Endothelial cell of umbilical vein (primary cell): ENCODE data around the gene HFE. TPM values are rescaled to one million over a fixed set of nuclear protein-coding genes. Genes with fewer than 3 reads are reported as not detected.

Experiments
- BruUV-seq: library from RNA; stranded (reverse); fragments of 400-500 nt; replicated peaks from 2 replicates; lab custom pipeline; 2021; lab: Mats Ljungman, UMichigan
- CTCF ChIA-PET: fragments of 300-600, 350-600 bp; sonication (Branson Sonifier 250); formaldehyde crosslinking; loops from one replicate; lab custom pipeline; 2021; ENCODE audit warnings: antibody characterized with exemption, inconsistent platforms; lab: Charles Lee
- POLR2A ChIA-PET: fragments of 300-600, 350-600 bp; sonication (Branson Sonifier 250); formaldehyde crosslinking; loops from one replicate; lab custom pipeline; 2021; ENCODE audit warnings: antibody characterized with exemption, inconsistent platforms; lab: Charles Lee
- DNase-seq: peaks from one replicate; pipeline ENCODE4 v3.0.0-alpha.2; 2011; ENCODE audit warnings: low read depth, low spot score
- FAIRE-seq: peaks from 2 replicates; lab custom pipeline; 2011; peaks lifted over from hg19 to GRCh38; lab: Jason Lieb, UNC
- H2AFZ ChIP-seq: 2 replicates; pipeline ENCODE4 v1.6.0; 2012; ENCODE audit warnings: low read depth, low read length, control low read depth, inconsistent platforms
- H3K27ac ChIP-seq: 2 replicates; pipeline ENCODE4 v1.5.1; 2011; ENCODE audit warnings: low read depth, mild to moderate bottlenecking, control low read depth, low read length, moderate library complexity; ENCODE audit not compliant: insufficient read depth
- H3K27me3 ChIP-seq, 2 experiments: 2 replicates each; pipeline versions ENCODE4 v1.6.0 to v1.6.1; 2011; ENCODE audit warnings: low read length in 2 of 2, mixed read lengths in 1 of 2; ENCODE audit not compliant: control insufficient read depth in 2 of 2, insufficient read depth in 2 of 2
- H3K36me3 ChIP-seq, 2 experiments: 2 replicates in 1 of 2; 3 replicates in 1 of 2; pipeline ENCODE4 v1.5.1; 2011; ENCODE audit warnings: low read length in 2 of 2, mild to moderate bottlenecking in 1 of 2, moderate library complexity in 1 of 2; ENCODE audit not compliant: control insufficient read depth in 2 of 2, insufficient read depth in 2 of 2; ENCODE audit errors: extremely low read depth in 1 of 2
- H3K4me1 ChIP-seq: 3 replicates; pipeline ENCODE4 v1.5.1; 2011; ENCODE audit warnings: mild to moderate bottlenecking, low read length; ENCODE audit not compliant: control insufficient read depth, insufficient read depth; ENCODE audit errors: extremely low read depth
- H3K4me2 ChIP-seq: 2 replicates; pipeline ENCODE4 v1.6.1; 2011; ENCODE audit warnings: low read length, control low read depth, mixed read lengths; ENCODE audit not compliant: insufficient read depth
- H3K4me3 ChIP-seq, 3 experiments: fragments of 200-600 bp in 1 of 3; sonication (generic), shearing (Covaris generic) in 1 of 3; replicated peaks in 1 of 3; 2 replicates each; pipeline ENCODE4 v1.5.1; 2011 to 2016; ENCODE audit warnings: control low read depth in 3 of 3, low read length in 3 of 3, mild to moderate bottlenecking in 2 of 3, inconsistent platforms in 1 of 3, low read depth in 1 of 3, moderate library complexity in 1 of 3; ENCODE audit not compliant: insufficient read depth in 1 of 3
- H3K79me2 ChIP-seq: 2 replicates; pipeline ENCODE4 v1.6.0; 2012; ENCODE audit warnings: low read length, inconsistent platforms; ENCODE audit not compliant: control insufficient read depth, insufficient read depth
- H3K9ac ChIP-seq: replicated peaks from 2 replicates; pipeline ENCODE3; 2011; ENCODE audit warnings: low read length, control low read depth; ENCODE audit not compliant: insufficient read depth; ENCODE audit errors: extremely low read depth
- H3K9me1 ChIP-seq: replicated peaks from 3 replicates; pipeline ENCODE4 v1.6.0; 2011; ENCODE audit warnings: mild to moderate bottlenecking, low read length; ENCODE audit not compliant: control insufficient read depth, insufficient read depth; ENCODE audit errors: extremely low read depth
- H3K9me3 ChIP-seq: replicated peaks from 2 replicates; pipeline ENCODE4 v1.5.1; 2012; ENCODE audit warnings: low read length, inconsistent platforms; ENCODE audit not compliant: control insufficient read depth, insufficient read depth
- H4K20me1 ChIP-seq: replicated peaks from 2 replicates; pipeline ENCODE3; 2011; ENCODE audit warnings: mild to moderate bottlenecking, low read length; ENCODE audit not compliant: control insufficient read depth, insufficient read depth; ENCODE audit errors: extremely low read depth
- EZH2 ChIP-seq: IDR thresholded peaks from 2 replicates; pipeline ENCODE4 v1.6.1; 2012; ENCODE audit warnings: borderline replicate concordance, low read depth, mild to moderate bottlenecking, moderate library complexity, low read length, inconsistent platforms; ENCODE audit not compliant: severe bottlenecking
- GATA2 ChIP-seq: IDR thresholded peaks from 2 replicates; pipeline ENCODE4 v1.7.0; 2011; ENCODE audit warnings: low read depth, mild to moderate bottlenecking, moderate library complexity, mixed read lengths, low read length; ENCODE audit not compliant: insufficient read length, insufficient read depth
- JUN ChIP-seq: IDR thresholded peaks from 2 replicates; pipeline ENCODE4 v1.6.1; 2011; ENCODE audit warnings: borderline replicate concordance, low read depth; ENCODE audit not compliant: insufficient read length, insufficient read depth
- MYC ChIP-seq: IDR thresholded peaks from one replicate; pipeline ENCODE4 v1.6.1; 2011; ENCODE audit warnings: mild to moderate bottlenecking, low read depth, low read length
- POLR2A ChIP-seq: IDR thresholded peaks from 2 replicates; pipeline ENCODE4 v1.6.1; 2012; ENCODE audit warnings: low read depth, mild to moderate bottlenecking, control low read depth, low read length
- POLR2AphosphoS5 ChIP-seq: IDR thresholded peaks from 2 replicates; pipeline ENCODE4 v1.6.1; 2012; ENCODE audit warnings: low read depth, mild to moderate bottlenecking, control low read depth, low read length, moderate library complexity; ENCODE audit not compliant: insufficient read depth
- dilution Hi-C: fragments of 300-500 bp; cut with MboI; formaldehyde crosslinking; loops from one replicate; pipeline ENCODE4 v1.15.0; 2019; ENCODE audit warnings: low sequenced_read_pairs; ENCODE audit not compliant: extremely low pct_ligation_motif_present
- intact Hi-C: fragments of 100-400 bp; cut with micrococcal nuclease; formaldehyde crosslinking; loops from one replicate; pipeline ENCODE4 v1.10.0; 2022
- polyA plus RNA-seq, 4 experiments: library from polyadenylated mRNA; depleted of rRNA in 3 of 4; stranded (reverse) in 3 of 4; unstranded in 1 of 4; fragments of >200 nt; gene quantifications; 2 replicates each; pipeline versions ENCODE4 v1.2.1 to v1.2.3, GENCODE V29; 2011 to 2012; ENCODE audit warnings: missing spikeins in 1 of 4
- total RNA-seq: library from RNA; stranded (reverse); gene quantifications from 2 replicates; pipeline ENCODE4 v1.2.3, GENCODE V29; 2021
- TF ChIP-seq, protein P1 (sequence below): IDR thresholded peaks from 2 replicates; pipeline ENCODE4 v1.6.1; 2011; ENCODE audit not compliant: insufficient read depth, insufficient read length
- TF ChIP-seq, protein P2 (sequence below), 2 donors: IDR thresholded peaks; 1 replicate in 1 of 2; 2 replicates in 1 of 2; pipeline ENCODE4 v1.5.1; 2011; ENCODE audit warnings: low read length in 2 of 2, mild to moderate bottlenecking in 2 of 2, moderate library complexity in 2 of 2, control low read depth in 1 of 2, inconsistent platforms in 1 of 2, low read depth in 1 of 2; ENCODE audit not compliant: insufficient read depth in 1 of 2; ENCODE audit errors: extremely low read depth in 1 of 2

The HFE gene
- total and polyA plus RNA-seq, 2 donors (not counting 3 experiments of a cell fraction or from before 2014, with no cell fraction given) = 6.3 to 8.1 TPM

DNA sequence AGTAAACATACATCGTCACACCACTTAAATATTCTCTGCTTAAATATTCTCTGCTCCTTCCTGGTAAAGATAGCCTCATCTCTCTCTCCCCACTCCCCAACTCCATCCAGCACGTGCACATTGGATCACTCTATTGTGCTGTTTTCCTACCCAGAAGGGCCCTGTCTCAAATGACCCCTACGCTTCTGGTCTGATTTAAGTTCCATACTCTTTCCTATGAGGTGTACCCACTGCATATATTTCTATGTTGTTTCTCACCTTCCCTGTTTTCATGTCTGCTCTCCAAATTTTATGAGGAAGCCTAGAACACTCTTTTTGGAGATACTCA lies 53.7 kb downstream of the HFE start:
- BruUV-seq = no TSS peak
- H3K9me3 ChIP-seq = no peaks in the 10 kb centered on the region
- POLR2A ChIA-PET = no interaction called here
- H3K36me3 ChIP-seq = no peaks in the 10 kb centered on the region
- TF ChIP-seq, protein P1, sequence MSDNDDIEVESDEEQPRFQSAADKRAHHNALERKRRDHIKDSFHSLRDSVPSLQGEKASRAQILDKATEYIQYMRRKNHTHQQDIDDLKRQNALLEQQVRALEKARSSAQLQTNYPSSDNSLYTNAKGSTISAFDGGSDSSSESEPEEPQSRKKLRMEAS = no peak
- TF ChIP-seq EZH2 (no peak), JUN (no peak), POLR2A (no peak), GATA2 (no peak), POLR2AphosphoS5 (no peak), MYC (no peak)
- TF ChIP-seq, protein P2, sequence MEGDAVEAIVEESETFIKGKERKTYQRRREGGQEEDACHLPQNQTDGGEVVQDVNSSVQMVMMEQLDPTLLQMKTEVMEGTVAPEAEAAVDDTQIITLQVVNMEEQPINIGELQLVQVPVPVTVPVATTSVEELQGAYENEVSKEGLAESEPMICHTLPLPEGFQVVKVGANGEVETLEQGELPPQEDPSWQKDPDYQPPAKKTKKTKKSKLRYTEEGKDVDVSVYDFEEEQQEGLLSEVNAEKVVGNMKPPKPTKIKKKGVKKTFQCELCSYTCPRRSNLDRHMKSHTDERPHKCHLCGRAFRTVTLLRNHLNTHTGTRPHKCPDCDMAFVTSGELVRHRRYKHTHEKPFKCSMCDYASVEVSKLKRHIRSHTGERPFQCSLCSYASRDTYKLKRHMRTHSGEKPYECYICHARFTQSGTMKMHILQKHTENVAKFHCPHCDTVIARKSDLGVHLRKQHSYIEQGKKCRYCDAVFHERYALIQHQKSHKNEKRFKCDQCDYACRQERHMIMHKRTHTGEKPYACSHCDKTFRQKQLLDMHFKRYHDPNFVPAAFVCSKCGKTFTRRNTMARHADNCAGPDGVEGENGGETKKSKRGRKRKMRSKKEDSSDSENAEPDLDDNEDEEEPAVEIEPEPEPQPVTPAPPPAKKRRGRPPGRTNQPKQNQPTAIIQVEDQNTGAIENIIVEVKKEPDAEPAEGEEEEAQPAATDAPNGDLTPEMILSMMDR (IDR thresholded peaks at IDR 0.05; ENCODE audit: extremely low read depth in 1 of 2, insufficient read depth in 1 of 2, low read depth in 1 of 2, low read length in 2 of 2) = no peak
- FAIRE-seq = no peak
- H3K9me1 ChIP-seq = no peaks in the 10 kb centered on the region
- intact Hi-C loops (loop anchor here (1.0 kb wide), 1 partner anchor 16 kb away; no protein-coding TSS in a partner anchor), dilution Hi-C loops (no loop called here)
- CTCF ChIA-PET = no interaction called here
- H4K20me1 ChIP-seq = no peaks in the 10 kb centered on the region
- H3K79me2 ChIP-seq = no peaks in the 10 kb centered on the region
- no peak overlapping the region for H3K4me3 ChIP-seq
- H3K27ac ChIP-seq = no peak overlapping the region
- H3K9ac ChIP-seq = no peak overlapping the region
- no peak overlapping the region for H2AFZ ChIP-seq
- no peak overlapping the region for H3K4me2 ChIP-seq
- no peak for DNase-seq
- peaks cover 6 to 14% of the 10 kb centered on the region in 2 experiments for H3K27me3 ChIP-seq
- H3K4me1 ChIP-seq = peaks cover 12% of the 10 kb centered on the region
